ENCODE measurements around the gene PRSS57.

GRCh38 chr19:742540-743075 lies 47.4 kb upstream of the PRSS57 start:
- TF ChIP-seq, protein P1, sequence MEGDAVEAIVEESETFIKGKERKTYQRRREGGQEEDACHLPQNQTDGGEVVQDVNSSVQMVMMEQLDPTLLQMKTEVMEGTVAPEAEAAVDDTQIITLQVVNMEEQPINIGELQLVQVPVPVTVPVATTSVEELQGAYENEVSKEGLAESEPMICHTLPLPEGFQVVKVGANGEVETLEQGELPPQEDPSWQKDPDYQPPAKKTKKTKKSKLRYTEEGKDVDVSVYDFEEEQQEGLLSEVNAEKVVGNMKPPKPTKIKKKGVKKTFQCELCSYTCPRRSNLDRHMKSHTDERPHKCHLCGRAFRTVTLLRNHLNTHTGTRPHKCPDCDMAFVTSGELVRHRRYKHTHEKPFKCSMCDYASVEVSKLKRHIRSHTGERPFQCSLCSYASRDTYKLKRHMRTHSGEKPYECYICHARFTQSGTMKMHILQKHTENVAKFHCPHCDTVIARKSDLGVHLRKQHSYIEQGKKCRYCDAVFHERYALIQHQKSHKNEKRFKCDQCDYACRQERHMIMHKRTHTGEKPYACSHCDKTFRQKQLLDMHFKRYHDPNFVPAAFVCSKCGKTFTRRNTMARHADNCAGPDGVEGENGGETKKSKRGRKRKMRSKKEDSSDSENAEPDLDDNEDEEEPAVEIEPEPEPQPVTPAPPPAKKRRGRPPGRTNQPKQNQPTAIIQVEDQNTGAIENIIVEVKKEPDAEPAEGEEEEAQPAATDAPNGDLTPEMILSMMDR (IDR thresholded peaks at IDR 0.05), result no peak
- TF ChIP-seq SIN3A (IDR thresholded peaks at IDR 0.05; ENCODE audit: borderline replicate concordance, insufficient read depth, low read depth, low read length) (no peak), POLR2AphosphoS5 (IDR thresholded peaks at IDR 0.05; ENCODE audit: low read depth, low read length) (no peak)

All from Panc1 (cell line).